ENCODE measurements around the gene CNIH3. TPM values are rescaled to one million over a fixed set of nuclear protein-coding genes. Genes with fewer than 3 reads are reported as not detected.

Gene CNIH3
- total RNA-seq, 1 experiment from 2014 or later: 4.2 TPM

GRCh38 chr1:224651188-224651587 lies 35.1 kb downstream of the CNIH3 start:
- Histone ChIP-seq H4K8ac (replicated peaks; ENCODE audit: insufficient read length, low read depth, low read length) (no peak overlapping the region), H2BK5ac (ENCODE audit: insufficient read length, low read length) (no peak overlapping the region), H2AFZ (ENCODE audit: low read length) (no peak overlapping the region), H3K79me2 (ENCODE audit: insufficient read depth, low read length) (no peaks in the 10 kb centered on the region), H4K20me1 (ENCODE audit: control insufficient read depth, insufficient read depth, insufficient read length) (no peaks in the 10 kb centered on the region), H3K79me1 (ENCODE audit: insufficient read depth, low read depth, low read length, poor library complexity, severe bottlenecking) (no peaks in the 10 kb centered on the region), H2BK15ac (ENCODE audit: low read depth, low read length) (no peak overlapping the region), H2BK120ac (ENCODE audit: low read depth, low read length, poor library complexity, severe bottlenecking) (no peak overlapping the region), H3K14ac (ENCODE audit: insufficient read depth, low read length) (no peak overlapping the region), H3K23me2 (ENCODE audit: insufficient read length, low read depth, low read length, poor library complexity, severe bottlenecking) (no peaks in the 10 kb centered on the region), H3K4ac (ENCODE audit: low read depth, low read length) (no peak overlapping the region), H4K91ac (ENCODE audit: insufficient read length, low read depth, low read length) (no peak overlapping the region), H3K9ac (ENCODE audit: extremely low read depth, insufficient read length, low read length) (no peak overlapping the region), H3K18ac (ENCODE audit: insufficient read length, low read depth, low read length) (no peak overlapping the region), H2BK12ac (ENCODE audit: insufficient read length, low read depth, low read length) (no peak overlapping the region), H2BK20ac (ENCODE audit: low read depth, low read length, poor library complexity, severe bottlenecking) (no peak overlapping the region), H3K27ac (ENCODE audit: insufficient read length, low read depth, low read length) (no peak overlapping the region), H2AK5ac (ENCODE audit: insufficient read length, low read length) (no peak overlapping the region), H3K9me3 (ENCODE audit: control insufficient read depth, low read depth, low read length) (no peaks in the 10 kb centered on the region), H3T11ph (ENCODE audit: low read length) (no peak overlapping the region), H3K27me3 (ENCODE audit: insufficient read depth, low read length) (no peaks in the 10 kb centered on the region), H3K23ac (ENCODE audit: insufficient read length, low read depth, low read length) (no peak overlapping the region), H3K4me1 (ENCODE audit: insufficient read depth, low read length) (no peaks in the 10 kb centered on the region; the same call in 1 of the 2 replicates), H3K4me2 (ENCODE audit: insufficient read depth, insufficient read length, low read length) (no peak overlapping the region), H3K56ac (ENCODE audit: insufficient read length, low read depth, low read length) (no peak overlapping the region), H4K5ac (ENCODE audit: insufficient read length, low read depth, low read length) (no peak overlapping the region)
- Mint-ChIP-seq H3K27me3 (ENCODE audit: low read depth) (peaks cover 6% of the 10 kb centered on the region), H3K9me3 (no peaks in the 10 kb centered on the region), H3K27ac (no peak overlapping the region), H3K4me1 (peaks cover 5 to 10% of the 10 kb centered on the region in 2 experiments; a peak in 2 of 4 replicates), H3K36me3 (ENCODE audit: insufficient read depth in 1 of 3, low read depth in 3 of 3) (no peaks in the 10 kb centered on the region), H3K4me3 (no peak overlapping the region)
- no peak for TF ChIP-seq CTCF (conservative IDR thresholded peaks at IDR 0.05)
- no CpG with 5 or more reads among the region's 7 CpGs for WGBS (ENCODE audit: extremely low coverage, insufficient read length, low lambda C conversion rate)
- no peak for DNase-seq
